Large intestine (tissue), 3 donors: ENCODE results near the gene TXNDC9. TPM values are rescaled to one million over a fixed set of nuclear protein-coding genes. Genes with fewer than 3 reads are reported as not detected.
"Not testable (repeated sequence)": the region's sequence is repeated elsewhere in the genome, so short reads cannot be mapped to it uniquely, and the experiment has no call there.

Experiments
- DNase-seq, 2 donors: peaks; one replicate each; pipeline versions ENCODE4 v3.0.0 to v3.0.0-alpha.2; 2013
- H3K27ac ChIP-seq: one replicate; pipeline ENCODE4 v1.5.1; 2013; ENCODE audit warnings: low read length
- H3K27me3 ChIP-seq: 2 replicates; pipeline ENCODE4 v1.6.1; 2013; ENCODE audit warnings: low read length; ENCODE audit not compliant: control insufficient read depth, insufficient read depth
- H3K36me3 ChIP-seq: 2 replicates; pipeline ENCODE4 v1.6.1; 2013; ENCODE audit warnings: low read length; ENCODE audit not compliant: control insufficient read depth, insufficient read depth
- H3K4me1 ChIP-seq: one replicate; pipeline ENCODE4 v1.6.1; 2013; ENCODE audit warnings: low read length; ENCODE audit not compliant: control insufficient read depth, insufficient read depth
- H3K4me3 ChIP-seq: one replicate; pipeline ENCODE4 v1.5.1; 2013; ENCODE audit warnings: low read length
- H3K9me3 ChIP-seq: one replicate; pipeline ENCODE4 v1.6.1; 2013; ENCODE audit warnings: mild to moderate bottlenecking, low read depth, low read length, moderate library complexity; ENCODE audit not compliant: control insufficient read depth
- WGBS: methylation state at CpG from one replicate; pipeline ENCODE4 v1.1.5; 2013; ENCODE audit warnings: low lambda C conversion rate; ENCODE audit not compliant: insufficient coverage; 5-methylcytosine and 5-hydroxymethylcytosine counted together
- polyA plus RNA-seq: library from polyadenylated mRNA; unstranded; fragments of 120-200 nt; gene quantifications from one replicate; pipeline ENCODE4 v1.2.1, GENCODE V29; 2013

The TXNDC9 gene
- polyA plus RNA-seq, 1 donor = 28.1 TPM

DNA sequence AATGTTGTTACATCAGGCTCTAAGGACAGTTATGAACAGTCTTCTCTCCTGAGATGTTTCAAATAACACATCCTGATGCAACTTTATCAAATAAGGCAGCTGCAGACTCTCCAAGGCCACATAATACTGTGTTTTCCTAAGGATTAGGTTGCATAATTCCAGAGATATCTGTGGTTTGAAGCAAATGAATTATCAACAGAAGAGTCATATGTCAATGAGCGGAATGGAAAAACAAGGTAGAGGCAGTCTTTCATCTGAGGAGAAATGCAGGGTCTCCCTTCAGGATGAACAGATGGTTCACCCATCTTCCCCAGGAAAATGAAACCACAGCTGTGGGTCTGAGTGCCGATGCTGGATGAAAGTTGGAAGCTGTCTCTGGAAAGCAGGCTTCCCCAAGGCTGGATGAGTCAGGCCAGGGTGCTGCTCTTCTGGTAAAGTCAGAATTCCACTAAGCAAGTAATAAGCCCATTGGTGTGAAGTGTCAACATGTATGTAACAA lies 57.3 kb downstream of the TXNDC9 start:
- no peaks in the 10 kb centered on the region for H3K9me3 ChIP-seq
- DNase-seq = no peak
- H3K36me3 ChIP-seq = no peaks in the 10 kb centered on the region
- H3K27me3 ChIP-seq = no peaks in the 10 kb centered on the region
- no peaks in the 10 kb centered on the region for H3K4me1 ChIP-seq
- no peak overlapping the region for H3K27ac ChIP-seq
- H3K4me3 ChIP-seq = no peak overlapping the region
- no CpG with 5 or more reads among the region's 2 CpGs for WGBS

DNA sequence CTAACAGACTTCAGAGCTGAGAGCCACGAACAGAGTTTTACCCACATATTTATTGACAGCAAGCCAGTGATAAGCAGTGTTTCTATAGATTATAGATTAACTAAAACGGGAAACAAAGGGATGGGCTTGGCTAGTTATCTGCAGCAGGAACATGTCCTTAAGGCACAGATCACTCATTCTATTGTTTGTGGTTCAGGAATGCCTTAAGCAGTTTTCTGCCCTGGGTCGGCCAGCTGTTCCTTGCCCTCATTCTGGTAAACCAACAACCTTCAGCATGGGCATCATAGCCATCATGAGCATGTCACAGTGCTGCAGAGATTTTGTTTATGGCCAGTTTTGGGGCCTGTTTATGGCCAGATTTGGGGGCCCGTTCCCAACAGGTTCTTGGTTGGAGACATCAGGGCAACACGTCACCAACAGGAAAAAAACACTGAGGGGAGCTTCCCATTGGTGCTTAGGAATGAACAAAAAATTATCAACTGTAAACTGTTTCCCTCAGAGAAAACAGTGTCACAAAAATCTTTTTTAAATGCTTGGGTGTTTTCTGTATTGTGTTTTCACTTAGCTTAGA lies 57.9 kb downstream of the TXNDC9 start:
- 80% methylated on average over 2 of the region's 5 CpGs for WGBS
- not testable (repeated sequence) for H3K27me3 ChIP-seq, H3K36me3 ChIP-seq

DNA sequence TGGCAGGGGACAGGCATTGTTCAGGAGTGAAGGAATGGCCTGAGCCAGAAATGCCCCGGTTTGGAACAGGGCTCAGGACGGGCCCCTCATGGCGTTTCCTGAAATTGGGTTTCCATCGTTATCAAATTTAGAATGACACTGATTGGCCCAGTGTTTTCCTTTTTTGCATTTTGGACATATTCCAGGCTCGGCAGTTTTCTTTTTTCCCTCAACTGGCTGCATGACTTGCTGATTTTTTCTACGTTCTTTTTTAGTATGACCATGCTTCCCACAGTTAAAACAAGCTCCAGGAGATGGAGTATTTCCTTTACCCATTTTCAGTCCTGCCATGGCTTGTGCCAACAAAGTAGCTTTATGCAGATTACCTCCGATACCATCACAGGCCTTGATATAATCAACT lies 60.3 kb downstream of the TXNDC9 start:
- no peaks in the 10 kb centered on the region for H3K4me1 ChIP-seq
- H3K4me3 ChIP-seq = no peak overlapping the region
- H3K27ac ChIP-seq = no peak overlapping the region
- no CpG with 5 or more reads among the region's 7 CpGs for WGBS
- H3K9me3 ChIP-seq = no peaks in the 10 kb centered on the region
- no peaks in the 10 kb centered on the region for H3K36me3 ChIP-seq
- H3K27me3 ChIP-seq = no peaks in the 10 kb centered on the region
- DNase-seq = no peak

More for the DNA sequence above, 57.9 kb downstream of the TXNDC9 start:
- not testable (repeated sequence) for H3K4me1 ChIP-seq, DNase-seq, H3K27ac ChIP-seq, H3K9me3 ChIP-seq, H3K4me3 ChIP-seq

Other genes with a start within 250 kb of the TXNDC9 start
- gene C2orf15, start 194.6 kb downstream of the TXNDC9 start, polyA plus RNA-seq = 7.5 TPM
- gene TSGA10, start 181.4 kb downstream of the TXNDC9 start, polyA plus RNA-seq = 10.0 TPM
- 18.4 TPM for gene LIPT1, start 181.4 kb downstream of the TXNDC9 start, polyA plus RNA-seq
- gene MITD1, start 155.3 kb downstream of the TXNDC9 start, polyA plus RNA-seq = 54.9 TPM
- 39.4 TPM for gene MRPL30, start 155.1 kb downstream of the TXNDC9 start, polyA plus RNA-seq
- gene LYG2, start 80.7 kb downstream of the TXNDC9 start, polyA plus RNA-seq = 0.16 TPM
- gene LYG1, start 35.1 kb downstream of the TXNDC9 start, polyA plus RNA-seq = 3.1 TPM
- gene EIF5B, start 1.1 kb upstream of the TXNDC9 start, polyA plus RNA-seq = 50.4 TPM
- gene REV1, start 153.7 kb upstream of the TXNDC9 start, polyA plus RNA-seq = 44.0 TPM